HCT116 (cell line): ENCODE results near the gene GNB5. TPM values are rescaled to one million over a fixed set of nuclear protein-coding genes. Genes with fewer than 3 reads are reported as not detected.

Experiments
- ATAC-seq: fragments of 200-7000 bp; cut with Tn5 transposase; 2 replicates; pipeline ENCODE4 v1.9.1; 2020; ENCODE audit warnings: mild to moderate bottlenecking, moderate library complexity
- BruUV-seq: library from RNA; stranded (reverse); fragments of 400-500 nt; replicated peaks from 2 replicates; lab custom pipeline; 2021; lab: Mats Ljungman, UMichigan
- CTCF ChIA-PET: fragments of 300-600 bp; sonication (Branson Sonifier 250); formaldehyde crosslinking; loops from one replicate; lab custom pipeline; 2021; ENCODE audit warnings: antibody characterized with exemption; lab: Charles Lee
- POLR2A ChIA-PET: fragments of 300-600, 350-600 bp; sonication (Branson Sonifier 250); formaldehyde crosslinking; loops from one replicate; lab custom pipeline; 2021; ENCODE audit warnings: antibody characterized with exemption; lab: Charles Lee
- RAD21 ChIA-PET, 2 experiments: fragments of 300-600 bp; sonication (Branson Sonifier 250); formaldehyde crosslinking; loops; one replicate each; lab custom pipeline; 2023; ENCODE audit warnings: low total read pairs in 2 of 2; ENCODE audit not compliant: uncharacterized antibody in 2 of 2, unreplicated experiment in 2 of 2, low non-redundant PET in 1 of 2; lab: Charles Lee
- DNase-seq: peaks from one replicate; pipeline ENCODE4 v3.0.0-alpha.2; 2010; ENCODE audit warnings: low read depth, low spot score
- H2AFZ ChIP-seq: fragments of 200-600 bp; shearing (Covaris generic), sonication (generic); 2 replicates; pipeline ENCODE4 v1.6.1; 2017; ENCODE audit warnings: low read depth, mixed run types, mixed read lengths, antibody characterized with exemption, low read length; ENCODE audit not compliant: poor library complexity, severe bottlenecking
- H3K27ac ChIP-seq: 2 replicates; pipeline ENCODE4 v1.5.1; 2012; ENCODE audit warnings: low read depth, low read length
- H3K27me3 ChIP-seq: fragments of 200-600 bp; sonication (generic); 2 replicates; pipeline ENCODE4 v1.6.1; 2016; ENCODE audit warnings: mixed run types, low read length, mixed read lengths; ENCODE audit not compliant: insufficient read depth
- H3K36me3 ChIP-seq, 2 experiments: fragments of 200-500 bp in 1 of 2; fragments of 200-600 bp in 1 of 2; sonication (Bioruptor generic) in 1 of 2; sonication (generic) in 1 of 2; 2 replicates each; pipeline versions ENCODE4 v1.5.1 to v1.6.1; 2014 to 2016; ENCODE audit warnings: low read length in 2 of 2, inconsistent platforms in 1 of 2, mixed read lengths in 1 of 2, mixed run types in 1 of 2; ENCODE audit not compliant: insufficient read depth in 2 of 2, control insufficient read depth in 1 of 2
- H3K4me1 ChIP-seq, 2 experiments: fragments of 200-600 bp in 1 of 2; sonication (generic) in 1 of 2; 2 replicates each; pipeline versions ENCODE4 v1.5.1 to v1.6.1; 2012 to 2017; ENCODE audit warnings: low read length in 2 of 2, inconsistent platforms in 1 of 2, mild to moderate bottlenecking in 1 of 2, mixed read lengths in 1 of 2, mixed run types in 1 of 2, moderate library complexity in 1 of 2; ENCODE audit not compliant: insufficient read depth in 2 of 2, control insufficient read depth in 1 of 2
- H3K4me2 ChIP-seq: fragments of 200-600 bp; sonication (generic); 2 replicates; pipeline ENCODE4 v1.6.1; 2017; ENCODE audit warnings: mixed run types, low read length, mixed read lengths
- H3K4me3 ChIP-seq, 2 experiments: fragments of 200-600 bp in 1 of 2; sonication (generic) in 1 of 2; replicated peaks in 1 of 2; 2 replicates each; pipeline ENCODE4 v1.5.1; 2011 to 2016; ENCODE audit warnings: low read length in 2 of 2, control low read depth in 1 of 2, low read depth in 1 of 2, mild to moderate bottlenecking in 1 of 2, mixed read lengths in 1 of 2, mixed run types in 1 of 2
- H3K79me2 ChIP-seq: fragments of 200-600 bp; sonication (generic); 2 replicates; pipeline ENCODE4 v1.6.1; 2017; ENCODE audit warnings: mild to moderate bottlenecking, mixed run types, low read length, moderate library complexity, mixed read lengths; ENCODE audit not compliant: insufficient read depth
- H3K9ac ChIP-seq: fragments of 200-600 bp; sonication (generic); 2 replicates; pipeline ENCODE4 v1.6.1; 2016; ENCODE audit warnings: low read length, mixed read lengths
- H3K9me2 ChIP-seq: fragments of 200-600 bp; sonication (generic), shearing (Covaris generic); 2 replicates; pipeline ENCODE4 v1.6.1; 2017; ENCODE audit warnings: mixed run types, mild to moderate bottlenecking, moderate library complexity; ENCODE audit not compliant: insufficient read depth
- H3K9me3 ChIP-seq, 2 experiments: fragments of 200-500 bp in 1 of 2; fragments of 200-600 bp in 1 of 2; sonication (Bioruptor generic) in 1 of 2; sonication (generic) in 1 of 2; 2 replicates each; pipeline ENCODE4 v1.6.1; 2014 to 2017; ENCODE audit warnings: low read length in 2 of 2, mixed read lengths in 2 of 2, inconsistent platforms in 1 of 2, low read depth in 1 of 2, mild to moderate bottlenecking in 1 of 2, mixed run types in 1 of 2, moderate library complexity in 1 of 2; ENCODE audit not compliant: control insufficient read depth in 1 of 2, insufficient read depth in 1 of 2
- H4K20me1 ChIP-seq: fragments of 200-600 bp; sonication (generic), shearing (Covaris generic); 2 replicates; pipeline ENCODE4 v1.6.1; 2017; ENCODE audit warnings: mixed run types, mild to moderate bottlenecking, moderate library complexity; ENCODE audit not compliant: insufficient read depth
- ATF3 ChIP-seq: IDR thresholded peaks from 2 replicates; pipeline ENCODE4 v1.6.1; 2012
- FOSL1 ChIP-seq: IDR thresholded peaks from 2 replicates; pipeline ENCODE4 v1.6.1; 2012; ENCODE audit warnings: low read depth
- JUND ChIP-seq: IDR thresholded peaks from 2 replicates; pipeline ENCODE4 v1.6.1; 2012
- MAX ChIP-seq: IDR thresholded peaks from 2 replicates; pipeline ENCODE4 v1.6.1; 2012
- POLR2AphosphoS5 ChIP-seq: IDR thresholded peaks from 2 replicates; pipeline ENCODE4 v1.6.1; 2011; ENCODE audit warnings: mild to moderate bottlenecking, low read depth, low read length, moderate library complexity
- RAD21 ChIP-seq: IDR thresholded peaks from 2 replicates; pipeline ENCODE4 v1.6.1; 2012; ENCODE audit warnings: low read depth, mild to moderate bottlenecking
- REST ChIP-seq: IDR thresholded peaks from 2 replicates; pipeline ENCODE4 v1.6.1; 2012; ENCODE audit warnings: low read depth
- SIN3A ChIP-seq: IDR thresholded peaks from 2 replicates; pipeline ENCODE4 v1.6.1; 2012; ENCODE audit warnings: low read depth
- SP1 ChIP-seq: IDR thresholded peaks from 2 replicates; pipeline ENCODE4 v1.6.1; 2012; ENCODE audit warnings: low read depth
- SRF ChIP-seq: IDR thresholded peaks from 2 replicates; pipeline ENCODE4 v1.6.1; 2012; ENCODE audit warnings: low read depth
- TCF7L2 ChIP-seq: IDR thresholded peaks from 2 replicates; pipeline ENCODE4 v1.7.0; 2011; ENCODE audit warnings: borderline replicate concordance, inconsistent platforms; ENCODE audit not compliant: insufficient read depth, insufficient read length; ENCODE audit errors: extremely low read depth
- ZNF274 ChIP-seq: fragments of 200-500 bp; sonication (Bioruptor generic); IDR thresholded peaks from 2 replicates; pipeline ENCODE4 v1.6.1; 2014; ENCODE audit warnings: mild to moderate bottlenecking, low read depth, low read length, inconsistent platforms
- intact Hi-C: fragments of 100-400 bp; cut with micrococcal nuclease; formaldehyde crosslinking; loops from 2 replicates; pipeline ENCODE4 v1.10.0; 2022
- total RNA-seq: library from RNA; stranded (reverse); gene quantifications from one replicate; pipeline ENCODE4 v1.2.1, GENCODE V29; 2021; ENCODE audit not compliant: unreplicated experiment

GNB5 gene
- total RNA-seq, 1 experiment from 2014 or later, result 27.6 TPM

- TF ChIP-seq REST (no peak), SP1 (no peak), FOSL1 (no peak), SIN3A (no peak)
These were observed 69.3 kb downstream of the GNB5 start (continued) for GRCh38 chr15:52121896-52122295.

- intact Hi-C loops, result no loop called here
- ChIA-PET RAD21 (no interaction called here), CTCF (no interaction called here), POLR2A (no interaction called here)
- TSS peak; percentile 45 for BruUV-seq
- TF ChIP-seq ATF3 (no peak), JUND (no peak), MAX (no peak), POLR2AphosphoS5 (no peak), ZNF274 (no peak), SRF (no peak), TCF7L2 (no peak), RAD21 (no peak)
- Histone ChIP-seq H3K79me2 (no peaks in the 10 kb centered on the region), H3K9ac (no peak overlapping the region), H4K20me1 (no peaks in the 10 kb centered on the region), H3K4me2 (no peak overlapping the region), H2AFZ (no peak overlapping the region), H3K27me3 (no peaks in the 10 kb centered on the region), H3K9me3 (no peaks in the 10 kb centered on the region), H3K4me1 (peaks cover 0 to 8% of the 10 kb centered on the region in 2 experiments; a peak in 1 of 4 replicates), H3K36me3 (no peaks in the 10 kb centered on the region), H3K4me3 (no peak overlapping the region), H3K9me2 (no peaks in the 10 kb centered on the region), H3K27ac (no peak overlapping the region)
- no peak for ATAC-seq
- DNase-seq, result no peak
These were observed 70.2 kb downstream of the GNB5 start for GRCh38 chr15:52121006-52121405.
